ENCODE results near the gene F12. TPM values are rescaled to one million over a fixed set of nuclear protein-coding genes. Genes with fewer than 3 reads are reported as not detected.

Gene F12
- total RNA-seq, 1 donor from 2014 or later, result not detected

DNA sequence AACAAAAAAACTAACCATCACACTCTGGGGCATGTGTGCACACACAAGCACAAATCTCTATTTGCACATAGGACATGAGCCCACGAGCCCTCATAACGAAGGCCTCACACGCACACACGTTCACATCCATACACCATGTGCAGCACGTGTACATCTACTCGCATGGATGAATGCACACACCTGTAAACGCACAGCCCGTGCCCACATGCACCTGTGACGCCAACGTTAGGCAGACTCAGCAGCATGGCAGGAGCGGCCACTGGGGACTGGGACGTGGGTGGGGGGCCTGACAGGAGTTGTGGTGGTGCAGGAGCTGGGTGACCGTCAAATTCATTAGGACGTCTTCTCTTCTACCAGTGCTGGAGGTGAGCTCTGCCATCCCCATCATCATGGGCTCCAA, 22.0 kb downstream of the F12 start:
- no peak overlapping the region for H3K4me3 ChIP-seq
- H3K27ac ChIP-seq, result no peak overlapping the region
- intact Hi-C loops (cut with DNase I), result no loop called here
- no peaks in the 10 kb centered on the region for H3K9me3 ChIP-seq
- H3K27me3 ChIP-seq, result no peaks in the 10 kb centered on the region
- TF ChIP-seq CTCF (IDR thresholded peaks at IDR 0.05), result no peak
- no peaks in the 10 kb centered on the region for H3K36me3 ChIP-seq
- DNase-seq (ENCODE audit: low spot score in 2 of 2), result no peak
- H3K4me1 ChIP-seq, result no peaks in the 10 kb centered on the region

DNA sequence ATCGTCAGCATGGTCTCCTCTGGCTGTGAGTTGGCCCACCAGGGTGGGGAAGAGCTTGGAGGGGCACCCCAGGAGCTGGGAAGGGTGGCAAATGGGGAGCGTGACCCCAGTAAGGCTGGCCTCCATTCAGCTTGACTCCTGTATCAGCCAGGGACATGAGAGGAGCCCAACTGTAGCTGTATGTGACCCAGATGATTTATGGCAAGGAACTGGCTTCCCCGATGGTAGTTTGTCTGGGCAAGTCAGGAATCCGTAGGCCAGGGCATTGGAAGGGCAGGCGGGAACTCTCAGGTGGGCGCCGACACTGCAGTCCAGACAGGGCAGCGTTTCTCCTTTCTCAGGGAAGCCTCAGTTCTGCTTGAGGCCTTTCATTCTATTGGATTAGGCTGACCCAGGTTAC, 22.8 kb downstream of the F12 start:
- TF ChIP-seq CTCF (IDR thresholded peaks at IDR 0.05), result no peak
- Histone ChIP-seq H3K36me3 (no peaks in the 10 kb centered on the region), H3K27me3 (no peaks in the 10 kb centered on the region), H3K4me3 (no peak overlapping the region), H3K27ac (no peak overlapping the region), H3K4me1 (no peaks in the 10 kb centered on the region), H3K9me3 (no peaks in the 10 kb centered on the region)
- intact Hi-C loops (cut with DNase I), result no loop called here
- no peak for DNase-seq (ENCODE audit: low spot score in 2 of 2)

- Histone ChIP-seq H3K27me3 (no peaks in the 10 kb centered on the region), H3K4me3 (no peak overlapping the region)
Observed at GRCh38 chr5:177385720-177386119, 23.6 kb downstream of the F12 start.

DNA sequence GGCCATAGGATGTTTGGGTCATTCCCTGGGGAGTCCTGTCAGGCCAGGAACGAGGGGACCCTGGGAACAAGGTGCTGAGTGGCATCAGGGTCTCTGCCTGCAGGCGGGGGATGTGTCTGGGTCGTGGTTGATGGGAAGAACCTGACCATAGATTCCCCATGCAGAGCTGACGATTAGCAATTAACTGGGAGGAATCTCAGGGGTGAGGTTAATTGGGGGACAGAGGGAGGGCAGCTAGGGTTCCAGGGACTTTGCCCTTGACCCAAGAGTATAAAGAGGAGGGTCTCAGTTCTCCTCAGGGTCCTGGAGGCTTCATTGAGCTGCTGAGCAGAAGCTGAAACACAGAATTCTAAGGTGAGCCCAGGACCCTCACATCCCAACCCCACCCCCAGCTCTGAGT, 25.2 kb downstream of the F12 start, which contains the start of gene SLC34A1:
SLC34A1 (plus strand) TSS at position 301 of the 400 bp plus-strand sequence. CDS start 1,308 bp downstream, outside the sequence.
- Histone ChIP-seq H3K9me3 (no peaks in the 10 kb centered on the region), H3K4me1 (no peaks in the 10 kb centered on the region), H3K27me3 (no peaks in the 10 kb centered on the region), H3K27ac (no peak within 1 kb of the TSS), H3K36me3 (no peaks in the 10 kb centered on the region), H3K4me3 (no peak within 1 kb of the TSS)
- no peak for TF ChIP-seq CTCF (IDR thresholded peaks at IDR 0.05)
- DNase-seq (ENCODE audit: low spot score in 2 of 2), result no peak
- intact Hi-C loops (cut with DNase I), result no loop called here

More at GRCh38 chr5:177385720-177386119, 23.6 kb downstream of the F12 start:
- Histone ChIP-seq H3K36me3 (no peaks in the 10 kb centered on the region), H3K4me1 (no peaks in the 10 kb centered on the region), H3K27ac (no peak overlapping the region), H3K9me3 (no peaks in the 10 kb centered on the region)
- no peak for DNase-seq (ENCODE audit: low spot score in 2 of 2)
- no peak for TF ChIP-seq CTCF (IDR thresholded peaks at IDR 0.05)
- intact Hi-C loops (cut with DNase I), result no loop called here

DNA sequence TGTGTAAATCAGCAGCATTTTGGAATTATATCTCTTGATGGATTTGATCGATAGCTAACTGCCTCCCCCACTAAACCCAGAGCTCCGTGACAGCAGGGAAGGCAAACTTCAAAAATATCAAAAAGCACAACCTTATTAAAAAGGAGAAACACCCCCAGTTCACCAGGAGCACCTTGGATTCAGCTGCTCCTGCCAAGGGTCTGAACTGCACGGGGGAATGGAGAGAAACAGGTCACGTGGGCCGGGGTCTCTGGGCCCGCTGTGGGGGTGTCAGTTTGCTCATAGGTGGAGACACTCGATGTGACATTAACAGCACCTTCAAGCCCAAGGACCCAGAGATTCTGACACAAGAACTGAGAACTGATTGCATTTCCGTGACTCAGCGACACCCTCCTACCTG, 26.2 kb downstream of the F12 start:
- no peaks in the 10 kb centered on the region for H3K36me3 ChIP-seq
- H3K4me1 ChIP-seq, result no peaks in the 10 kb centered on the region
- no peak for TF ChIP-seq CTCF (IDR thresholded peaks at IDR 0.05)
- H3K27me3 ChIP-seq, result no peaks in the 10 kb centered on the region
- H3K4me3 ChIP-seq, result no peak overlapping the region
- intact Hi-C loops (cut with DNase I), result no loop called here
- H3K27ac ChIP-seq, result no peak overlapping the region
- H3K9me3 ChIP-seq, result no peaks in the 10 kb centered on the region
- no peak for DNase-seq (ENCODE audit: low spot score in 2 of 2)

DNA sequence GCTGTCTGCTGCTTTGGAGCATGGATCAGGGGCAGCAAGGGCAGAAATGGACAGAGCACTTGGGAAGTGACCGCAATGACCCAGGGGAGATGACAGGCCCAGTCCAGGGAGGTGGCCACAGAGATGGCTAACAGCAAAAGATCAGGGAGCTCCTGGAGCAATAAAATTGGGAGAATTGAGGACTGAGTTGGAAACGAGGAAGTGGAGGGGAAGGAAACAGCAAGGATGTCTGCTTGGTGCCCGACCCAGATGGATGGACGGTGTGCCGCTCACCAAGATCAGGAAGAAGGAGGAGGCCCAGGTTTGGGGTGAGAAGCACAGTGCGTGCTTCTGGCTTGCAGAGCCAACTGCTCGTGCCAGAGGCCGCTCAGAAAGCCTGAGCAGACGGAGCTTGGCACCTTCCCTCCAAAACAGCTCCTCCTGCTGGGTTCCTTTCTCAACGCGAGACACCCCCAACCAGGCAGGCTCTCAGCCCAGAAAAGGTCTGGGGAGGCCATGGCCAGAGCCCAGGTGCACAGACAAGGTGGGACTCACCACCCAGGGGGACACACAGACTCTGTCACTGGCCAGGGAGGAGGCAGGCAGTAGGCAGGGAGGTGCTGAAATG, 26.8 kb downstream of the F12 start:
- H3K4me3 ChIP-seq, result no peak overlapping the region
- no peak for DNase-seq (ENCODE audit: low spot score in 2 of 2)
- intact Hi-C loops (cut with DNase I), result no loop called here
- no peak overlapping the region for H3K27ac ChIP-seq
- H3K9me3 ChIP-seq, result no peaks in the 10 kb centered on the region
- H3K27me3 ChIP-seq, result no peaks in the 10 kb centered on the region
- peak in 2 of 3 experiments; percentile 5 to 39 for TF ChIP-seq CTCF (IDR thresholded peaks at IDR 0.05)
- no peaks in the 10 kb centered on the region for H3K4me1 ChIP-seq
- no peaks in the 10 kb centered on the region for H3K36me3 ChIP-seq
